Right ventricle myocardium inferior (tissue), 1 donor: ENCODE measurements around the gene AUP1. TPM values are rescaled to one million over a fixed set of nuclear protein-coding genes. Genes with fewer than 3 reads are reported as not detected.
"Not testable (repeated sequence)": the region's sequence is repeated elsewhere in the genome, so short reads cannot be mapped to it uniquely, and the experiment has no call there.

Experiments
- ATAC-seq: fragments of 200-7000 bp; cut with Tn5 transposase; one replicate; pipeline ENCODE4 v1.9.1; 2020; ENCODE audit warnings: mild to moderate bottlenecking, moderate library complexity
- DNase-seq: peaks from one replicate; pipeline ENCODE4 v3.0.0; 2021; ENCODE audit errors: missing footprints
- intact Hi-C: fragments of 100-400 bp; cut with DNase I; formaldehyde crosslinking; loops from one replicate; pipeline ENCODE4 v1.11.0; 2022
- total RNA-seq: library from RNA; stranded (reverse); fragmentation: NEBNext Ultra II Directional; extraction: Animal tissue kit (Norgen Biotek cat#: 25700); gene quantifications from one replicate; pipeline ENCODE4 v1.2.1, GENCODE V29; 2021
- donor health status: DM: no; HTN: yes; CAD: no; lungs with severe emphysema.

AUP1 gene
- total RNA-seq, 1 donor from 2014 or later: 53.7 TPM

DNA sequence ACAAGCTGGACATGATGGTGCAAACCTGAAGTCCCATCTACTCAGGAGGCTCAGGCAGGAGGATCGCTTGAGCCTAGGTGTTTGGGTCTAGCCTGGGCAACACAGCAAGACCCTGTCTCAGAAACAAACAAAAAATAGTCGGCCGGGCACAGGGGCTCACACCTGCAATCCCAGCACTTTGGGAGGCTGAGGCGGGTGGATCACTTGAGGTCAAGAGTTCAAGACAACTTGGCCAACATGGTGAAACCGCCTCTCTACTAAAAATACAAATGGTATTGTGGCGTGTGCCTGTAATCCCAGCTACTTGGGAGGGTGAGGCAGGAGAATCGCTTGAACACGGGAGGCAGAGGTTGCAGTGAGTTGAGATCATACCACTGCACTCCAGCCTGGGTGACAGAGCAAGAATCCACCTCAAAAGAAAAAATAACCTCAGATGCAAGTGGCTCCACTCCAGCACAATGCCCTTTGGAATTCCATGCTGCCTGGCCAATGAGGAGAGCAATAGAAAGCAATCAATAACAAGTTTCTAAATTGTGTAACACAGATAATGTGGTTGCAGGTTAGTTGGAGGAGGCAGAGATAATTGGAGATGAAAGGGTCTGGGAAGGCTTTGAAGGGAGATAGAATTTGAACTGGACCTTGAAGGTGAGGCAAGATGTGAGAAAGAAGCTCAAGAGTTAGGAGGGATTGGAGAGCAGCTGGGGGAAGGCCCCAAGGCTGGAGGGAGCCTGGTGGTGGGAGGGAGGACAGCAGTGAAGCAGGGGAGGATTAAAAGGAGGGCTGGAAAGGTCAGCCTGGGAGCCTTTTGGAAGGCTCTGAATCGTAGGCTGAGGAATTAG, 40.6 kb downstream of the AUP1 start:
- intact Hi-C loops: no loop called here
- ATAC-seq (no peak), DNase-seq (no peak)

- ATAC-seq (no peak), DNase-seq (no peak)
- intact Hi-C loops: no loop called here
These were observed 43.4 kb downstream of the AUP1 start for GRCh38 chr2:74486141-74486540.

GRCh38 chr2:74483675-74484164, 45.8 kb downstream of the AUP1 start:
- intact Hi-C loops: loop anchor here (1.0 to 2.0 kb wide), 3 partner anchors 29 to 104 kb away; partner anchors contain the start of genes AUP1, HTRA2 and INO80B
- DNase-seq, ATAC-seq: not testable (repeated sequence)

DNA sequence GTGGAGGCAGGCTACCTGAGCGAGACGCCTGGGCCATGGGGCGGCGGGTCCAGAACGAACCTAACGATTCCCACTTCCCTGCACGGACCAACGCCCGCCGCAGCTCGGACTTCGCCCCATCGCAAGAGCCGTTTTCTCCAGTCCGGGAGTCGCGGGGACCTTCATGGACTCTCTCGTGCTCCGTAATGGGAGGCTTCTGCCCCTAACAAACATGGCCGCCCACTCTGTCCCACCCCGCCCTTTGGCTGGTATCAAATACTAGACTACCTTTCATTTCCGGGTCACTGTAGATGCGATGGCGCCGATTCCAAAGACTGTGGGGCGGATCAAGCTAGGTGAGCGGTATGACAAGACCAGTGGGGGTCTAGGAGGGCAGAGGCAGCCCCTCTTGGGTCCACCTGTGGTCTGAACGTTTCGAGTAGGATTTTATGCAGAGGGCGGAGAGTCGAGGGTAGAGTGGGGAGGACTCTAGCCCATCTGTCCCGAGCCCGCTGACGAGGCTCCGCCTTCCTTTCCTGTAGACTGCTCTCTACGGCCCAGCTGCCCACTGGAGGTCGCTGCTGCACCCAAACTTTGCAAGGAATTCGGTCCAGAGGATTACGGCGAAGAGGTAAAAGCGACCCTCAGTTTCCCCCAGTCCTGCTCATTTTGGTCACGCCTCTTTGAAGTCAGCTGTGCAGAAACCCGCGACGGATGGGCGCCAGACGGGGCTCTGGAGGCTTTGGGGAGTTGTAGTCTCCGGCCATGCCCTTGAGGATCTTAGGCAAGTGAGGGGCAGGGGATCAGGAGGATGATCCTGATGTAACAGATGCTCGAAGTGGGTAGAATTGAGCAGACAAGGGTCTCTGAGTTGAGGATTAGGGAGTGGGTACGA, 46.5 kb downstream of the AUP1 start, which contains the start of the genes CCDC142 and TTC31:
TSS of gene CCDC142 (minus strand) at position 198 of the 874 bp plus-strand sequence. CDS start at position 37, 161 bp downstream.
TSS of gene TTC31 (plus strand) at position 281 of the 874 bp plus-strand sequence. CDS start at position 296, 15 bp downstream.
- DNase-seq (peak; percentile 97), ATAC-seq (peak; percentile 99)
- intact Hi-C loops: loop anchor here (1.0 to 2.0 kb wide), 3 partner anchors 28 to 104 kb away; partner anchors contain the start of genes AUP1, HTRA2 and INO80B

DNA sequence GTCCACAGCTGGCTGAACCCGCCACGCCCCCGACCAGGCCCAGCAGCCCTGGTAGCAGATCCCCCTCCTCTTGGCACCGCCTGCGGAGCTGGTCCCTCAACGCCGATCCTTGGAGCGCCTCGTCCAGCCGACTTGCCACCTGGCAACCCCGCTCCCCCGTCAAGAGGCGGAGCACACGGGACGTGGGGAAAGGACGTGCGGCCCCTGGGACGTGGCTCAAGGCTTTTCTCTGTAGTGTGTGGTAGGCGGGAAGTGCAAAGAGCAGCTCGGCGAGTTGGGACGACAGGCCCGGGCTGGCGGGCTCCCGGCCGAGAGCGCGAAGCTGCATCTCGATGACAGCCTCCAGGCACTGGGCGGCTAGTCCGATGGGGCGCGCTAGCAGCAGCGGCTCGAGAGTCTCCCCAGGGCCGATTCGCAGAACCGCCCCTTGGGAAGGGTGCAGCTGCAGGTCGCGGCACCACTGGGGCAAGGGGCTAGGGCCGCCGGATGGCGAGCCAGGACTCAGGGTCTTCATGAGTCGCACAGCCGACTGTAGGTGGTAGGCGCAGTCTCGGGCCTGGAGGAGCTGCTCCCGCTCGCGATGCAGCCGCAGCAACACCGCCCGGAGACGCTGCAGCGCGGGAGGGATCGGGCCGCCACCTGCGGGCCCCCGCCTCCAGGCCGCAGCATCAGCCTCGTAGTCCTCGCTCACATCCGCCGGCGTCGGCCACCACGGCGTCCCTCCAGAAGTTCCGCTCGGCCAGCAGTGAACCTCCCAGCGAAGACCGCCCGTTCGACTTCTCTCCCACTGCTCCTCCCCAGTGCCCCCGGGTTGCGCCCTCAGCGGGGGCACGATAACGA, 47.3 kb downstream of the AUP1 start:
- no peak for DNase-seq
- peak; percentile 56 for ATAC-seq
- intact Hi-C loops: loop anchor here (2.0 kb wide), 2 partner anchors 27 to 47 kb away; partner anchors contain the start of genes AUP1, HTRA2 and INO80B

- ATAC-seq: no peak
- intact Hi-C loops: no loop called here
- DNase-seq: no peak
These were observed 48.1 kb downstream of the AUP1 start for GRCh38 chr2:74481431-74481830.

Other genes starting within 250 kb of the AUP1 start
- 1.1 TPM for gene SLC4A5, start 186.3 kb downstream of the AUP1 start, total RNA-seq
- gene DCTN1, start 149.4 kb downstream of the AUP1 start, total RNA-seq: 182 TPM
- 1.1 TPM for gene C2orf81, start 108.1 kb downstream of the AUP1 start, total RNA-seq
- gene WDR54, start 108.0 kb downstream of the AUP1 start, total RNA-seq: 3.0 TPM
- gene RTKN, start 87.8 kb downstream of the AUP1 start, total RNA-seq: 16.4 TPM
- gene INO80B, start 74.6 kb downstream of the AUP1 start, total RNA-seq: 15.7 TPM
- gene WBP1, start 71.3 kb downstream of the AUP1 start, total RNA-seq: 44.3 TPM
- gene MOGS, start 64.3 kb downstream of the AUP1 start, total RNA-seq: 20.7 TPM
- gene MRPL53, start 57.0 kb downstream of the AUP1 start, total RNA-seq: 167 TPM
- gene CCDC142, start 46.7 kb downstream of the AUP1 start, total RNA-seq: 8.3 TPM
- 12.2 TPM for gene TTC31, start 46.6 kb downstream of the AUP1 start, total RNA-seq
- gene LBX2, start 30.1 kb downstream of the AUP1 start, total RNA-seq: 0.43 TPM
- 26.7 TPM for gene PCGF1, start 22.0 kb downstream of the AUP1 start, total RNA-seq
- gene TLX2, start 15.3 kb downstream of the AUP1 start, total RNA-seq: not detected
- not detected for gene DQX1, start 3.5 kb downstream of the AUP1 start, total RNA-seq
- gene HTRA2, start 227 bp upstream of the AUP1 start, total RNA-seq: 29.2 TPM
- gene LOXL3, start 24.2 kb upstream of the AUP1 start, total RNA-seq: 4.8 TPM
- gene DOK1, start 25.0 kb upstream of the AUP1 start, total RNA-seq: 4.9 TPM
- gene M1AP, start 118.6 kb upstream of the AUP1 start, total RNA-seq: not detected
- 3.7 TPM for gene SEMA4F, start 124.5 kb upstream of the AUP1 start, total RNA-seq